ENCODE data around the gene TCP11L2. TPM values are rescaled to one million over a fixed set of nuclear protein-coding genes. Genes with fewer than 3 reads are reported as not detected.
A peak's percentile ranks its signal among the peaks of the same experiment; 100 is the strongest.

TCP11L2 gene
- total and polyA plus RNA-seq, 9 of the 15 experiments (the other 6 are each of a cell fraction or from before 2014, with no cell fraction given) = 0.39 to 4.5 (median 1.3) TPM

DNA sequence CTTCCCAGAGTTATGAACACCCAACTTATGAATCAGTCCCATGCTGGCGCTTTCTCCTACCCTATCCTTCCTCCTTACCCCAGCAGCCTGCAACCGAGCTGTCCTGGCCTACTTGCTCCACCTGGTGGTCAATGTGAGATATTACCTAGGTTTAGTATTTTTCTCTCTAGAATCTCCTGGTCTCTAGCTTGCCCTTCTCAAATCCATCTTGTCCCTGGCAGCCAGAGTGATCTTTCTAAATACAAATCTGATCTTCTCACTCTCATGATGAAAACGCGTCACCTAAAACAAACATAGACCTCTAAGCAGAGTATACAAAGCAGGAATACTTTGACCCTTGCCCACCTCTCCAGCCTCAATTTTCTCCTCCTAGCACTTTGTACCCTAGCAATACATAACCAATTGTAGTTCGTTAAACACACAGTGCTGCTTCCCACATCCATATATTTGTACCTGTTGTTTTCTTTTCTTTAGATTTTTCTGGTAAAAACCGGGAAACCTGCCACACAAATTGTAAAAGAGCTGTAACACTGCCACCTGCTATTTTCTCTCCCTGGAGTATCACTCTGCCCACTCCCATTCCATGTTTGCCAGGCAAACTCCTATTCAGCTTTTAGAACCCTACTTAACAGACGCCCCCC, 20.0 kb upstream of the TCP11L2 start:
- Histone ChIP-seq H3K79me2 (ENCODE audit: control insufficient read depth, insufficient read depth, low read length) (no peaks in the 10 kb centered on the region), H3K27ac (ENCODE audit: extremely low read depth, low read depth, low read length) (no peak overlapping the region), H3K9ac (ENCODE audit: insufficient read depth in 1 of 2, low read depth in 2 of 2, low read length in 2 of 2) (no peak overlapping the region), H3K36me3 (ENCODE audit: control insufficient read depth, insufficient read depth, low read length) (no peaks in the 10 kb centered on the region), H3K4me3 (no peak overlapping the region), H3K4me1 (replicated peaks in 1 of 2; ENCODE audit: control insufficient read depth in 2 of 2, insufficient read depth in 2 of 2, low read length in 2 of 2) (0 out of 5 replicates have a peak, but pooled peaks cover 0 to 3% of the 10 kb centered on the region in 2 experiments), H3K27me3 (ENCODE audit: control insufficient read depth in 2 of 2, insufficient read depth in 2 of 2, low read length in 2 of 2) (peaks cover 0 to 18% of the 10 kb centered on the region in 2 experiments), H3K9me1 (ENCODE audit: control insufficient read depth, insufficient read depth, low read length) (no peaks in the 10 kb centered on the region), H4K20me1 (replicated peaks; ENCODE audit: control insufficient read depth, insufficient read depth, low read length) (no peaks in the 10 kb centered on the region), H3K4me2 (ENCODE audit: insufficient read depth, low read length) (no peak overlapping the region), H3K9me3 (replicated peaks; ENCODE audit: control insufficient read depth, insufficient read depth, low read depth, low read length) (no peaks in the 10 kb centered on the region; the same call in 1 of the 2 replicates), H2AFZ (ENCODE audit: low read depth, low read length) (no peak overlapping the region)
- ChIA-PET CTCF (ENCODE audit: low intra/inter-chr PET ratio) (interaction anchor here (0.6 to 1.6 kb wide), 3 partner anchors 29 to 56 kb away, joined by 3 to 14 read pairs (median 3); no protein-coding TSS in a partner anchor), POLR2A (interaction anchor here (0.6 to 1.4 kb wide), 4 partner anchors 24 to 62 kb away, joined by 3 to 7 read pairs (median 3); no protein-coding TSS in a partner anchor)
- intact Hi-C loops (cut with micrococcal nuclease) (loop anchor here (1.0 to 10.0 kb wide), 4 partner anchors 55 to 868 kb away; partner anchors contain the start of gene POLR3B), in situ Hi-C loops (cut with MboI) (loop anchor here (5.0 kb wide), 1 partner anchor 55 kb away; no protein-coding TSS in a partner anchor)
- FAIRE-seq (peak; percentile 87), DNase-seq (ENCODE audit: extremely low read depth in 1 of 4, low spot score in 3 of 4) (peak; percentile 67 to 72 (median 71)), ATAC-seq (peak; percentile 94)
- no TSS peak for BruUV-seq (replicated peaks)
- WGBS (ENCODE audit: insufficient coverage, low coverage, missing lambda C conversion rate) = 5% methylated on average over 7 of the region's 7 CpGs
- no peak for TF ChIP-seq ARID1B (IDR thresholded peaks at IDR 0.05)
- TF ChIP-seq CBX1 (IDR thresholded peaks at IDR 0.05; ENCODE audit: low read depth) = peak; percentile 65; the same call in 1 of the 2 replicates
- TF ChIP-seq, protein P1, sequence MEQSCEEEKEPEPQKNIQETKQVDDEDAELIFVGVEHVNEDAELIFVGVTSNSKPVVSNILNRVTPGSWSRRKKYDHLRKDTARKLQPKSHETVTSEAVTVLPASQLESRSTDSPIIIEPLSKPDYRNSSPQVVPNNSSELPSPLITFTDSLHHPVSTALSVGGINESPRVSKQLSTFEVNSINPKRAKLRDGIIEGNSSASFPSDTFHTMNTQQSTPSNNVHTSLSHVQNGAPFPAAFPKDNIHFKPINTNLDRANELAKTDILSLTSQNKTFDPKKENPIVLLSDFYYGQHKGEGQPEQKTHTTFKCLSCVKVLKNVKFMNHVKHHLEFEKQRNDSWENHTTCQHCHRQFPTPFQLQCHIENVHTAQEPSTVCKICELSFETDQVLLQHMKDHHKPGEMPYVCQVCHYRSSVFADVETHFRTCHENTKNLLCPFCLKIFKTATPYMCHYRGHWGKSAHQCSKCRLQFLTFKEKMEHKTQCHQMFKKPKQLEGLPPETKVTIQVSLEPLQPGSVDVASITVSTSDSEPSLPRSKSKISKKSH (CRISPR knock-in tag; IDR thresholded peaks at IDR 0.05) = no peak
- peak; percentile 44; the same call in 1 of the 2 replicates for TF ChIP-seq RB1 (IDR thresholded peaks at IDR 0.05; ENCODE audit: low read depth)
- TF ChIP-seq, protein P2, sequence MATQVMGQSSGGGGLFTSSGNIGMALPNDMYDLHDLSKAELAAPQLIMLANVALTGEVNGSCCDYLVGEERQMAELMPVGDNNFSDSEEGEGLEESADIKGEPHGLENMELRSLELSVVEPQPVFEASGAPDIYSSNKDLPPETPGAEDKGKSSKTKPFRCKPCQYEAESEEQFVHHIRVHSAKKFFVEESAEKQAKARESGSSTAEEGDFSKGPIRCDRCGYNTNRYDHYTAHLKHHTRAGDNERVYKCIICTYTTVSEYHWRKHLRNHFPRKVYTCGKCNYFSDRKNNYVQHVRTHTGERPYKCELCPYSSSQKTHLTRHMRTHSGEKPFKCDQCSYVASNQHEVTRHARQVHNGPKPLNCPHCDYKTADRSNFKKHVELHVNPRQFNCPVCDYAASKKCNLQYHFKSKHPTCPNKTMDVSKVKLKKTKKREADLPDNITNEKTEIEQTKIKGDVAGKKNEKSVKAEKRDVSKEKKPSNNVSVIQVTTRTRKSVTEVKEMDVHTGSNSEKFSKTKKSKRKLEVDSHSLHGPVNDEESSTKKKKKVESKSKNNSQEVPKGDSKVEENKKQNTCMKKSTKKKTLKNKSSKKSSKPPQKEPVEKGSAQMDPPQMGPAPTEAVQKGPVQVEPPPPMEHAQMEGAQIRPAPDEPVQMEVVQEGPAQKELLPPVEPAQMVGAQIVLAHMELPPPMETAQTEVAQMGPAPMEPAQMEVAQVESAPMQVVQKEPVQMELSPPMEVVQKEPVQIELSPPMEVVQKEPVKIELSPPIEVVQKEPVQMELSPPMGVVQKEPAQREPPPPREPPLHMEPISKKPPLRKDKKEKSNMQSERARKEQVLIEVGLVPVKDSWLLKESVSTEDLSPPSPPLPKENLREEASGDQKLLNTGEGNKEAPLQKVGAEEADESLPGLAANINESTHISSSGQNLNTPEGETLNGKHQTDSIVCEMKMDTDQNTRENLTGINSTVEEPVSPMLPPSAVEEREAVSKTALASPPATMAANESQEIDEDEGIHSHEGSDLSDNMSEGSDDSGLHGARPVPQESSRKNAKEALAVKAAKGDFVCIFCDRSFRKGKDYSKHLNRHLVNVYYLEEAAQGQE (IDR thresholded peaks at IDR 0.05; ENCODE audit: borderline replicate concordance) = peak; percentile 78
- TF ChIP-seq, protein P2 (CRISPR knock-in tag; IDR thresholded peaks at IDR 0.05; ENCODE audit: low read depth) = no peak
- TF ChIP-seq, protein P3, sequence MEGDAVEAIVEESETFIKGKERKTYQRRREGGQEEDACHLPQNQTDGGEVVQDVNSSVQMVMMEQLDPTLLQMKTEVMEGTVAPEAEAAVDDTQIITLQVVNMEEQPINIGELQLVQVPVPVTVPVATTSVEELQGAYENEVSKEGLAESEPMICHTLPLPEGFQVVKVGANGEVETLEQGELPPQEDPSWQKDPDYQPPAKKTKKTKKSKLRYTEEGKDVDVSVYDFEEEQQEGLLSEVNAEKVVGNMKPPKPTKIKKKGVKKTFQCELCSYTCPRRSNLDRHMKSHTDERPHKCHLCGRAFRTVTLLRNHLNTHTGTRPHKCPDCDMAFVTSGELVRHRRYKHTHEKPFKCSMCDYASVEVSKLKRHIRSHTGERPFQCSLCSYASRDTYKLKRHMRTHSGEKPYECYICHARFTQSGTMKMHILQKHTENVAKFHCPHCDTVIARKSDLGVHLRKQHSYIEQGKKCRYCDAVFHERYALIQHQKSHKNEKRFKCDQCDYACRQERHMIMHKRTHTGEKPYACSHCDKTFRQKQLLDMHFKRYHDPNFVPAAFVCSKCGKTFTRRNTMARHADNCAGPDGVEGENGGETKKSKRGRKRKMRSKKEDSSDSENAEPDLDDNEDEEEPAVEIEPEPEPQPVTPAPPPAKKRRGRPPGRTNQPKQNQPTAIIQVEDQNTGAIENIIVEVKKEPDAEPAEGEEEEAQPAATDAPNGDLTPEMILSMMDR (IDR thresholded peaks at IDR 0.05 in 2 of 3, conservative IDR thresholded peaks at IDR 0.05 in 1 of 3; ENCODE audit: insufficient read depth in 2 of 3, low read depth in 1 of 3, low read length in 3 of 3) = peak; percentile 77 to 82 (median 78)
- peak; percentile 71 to 79 for TF ChIP-seq RAD21 (CRISPR knock-in tag; conservative IDR thresholded peaks at IDR 0.05 in 1 of 2, IDR thresholded peaks at IDR 0.05 in 1 of 2)
- TF ChIP-seq TRIM28 (IDR thresholded peaks at IDR 0.05) = peak; percentile 88
